NCI-H2081 treated with DMSO at 0.1 percent for 48 hours (cell line): ENCODE measurements around the gene TEX19.
"Not testable (repeated sequence)": the region's sequence is repeated elsewhere in the genome, so short reads cannot be mapped to it uniquely, and the experiment has no call there.

Experiments
- DNase-seq: peaks from one replicate; lab custom pipeline; 2025; lab: John Stamatoyannopoulos, UW

The TEX19 gene

DNA sequence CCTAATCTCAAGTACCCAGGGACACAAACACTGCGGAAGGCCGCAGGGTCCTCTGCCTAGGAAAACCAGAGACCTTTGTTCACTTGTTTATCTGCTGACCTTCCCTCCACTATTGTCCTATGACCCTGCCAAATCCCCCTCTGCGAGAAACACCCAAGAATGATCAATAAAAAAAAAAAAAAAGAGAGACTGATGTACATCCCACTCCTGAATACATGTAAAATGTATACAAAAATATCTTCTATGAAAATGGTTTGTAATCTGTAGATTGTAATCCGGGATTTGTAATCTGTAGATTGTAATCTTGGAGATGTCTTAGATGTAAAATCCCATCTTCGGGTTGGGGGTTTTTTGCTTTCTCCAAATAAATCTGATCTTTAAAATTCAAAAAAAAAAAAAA is 18.2 kb downstream of the TEX19 start:
- not testable (repeated sequence) for DNase-seq

DNA sequence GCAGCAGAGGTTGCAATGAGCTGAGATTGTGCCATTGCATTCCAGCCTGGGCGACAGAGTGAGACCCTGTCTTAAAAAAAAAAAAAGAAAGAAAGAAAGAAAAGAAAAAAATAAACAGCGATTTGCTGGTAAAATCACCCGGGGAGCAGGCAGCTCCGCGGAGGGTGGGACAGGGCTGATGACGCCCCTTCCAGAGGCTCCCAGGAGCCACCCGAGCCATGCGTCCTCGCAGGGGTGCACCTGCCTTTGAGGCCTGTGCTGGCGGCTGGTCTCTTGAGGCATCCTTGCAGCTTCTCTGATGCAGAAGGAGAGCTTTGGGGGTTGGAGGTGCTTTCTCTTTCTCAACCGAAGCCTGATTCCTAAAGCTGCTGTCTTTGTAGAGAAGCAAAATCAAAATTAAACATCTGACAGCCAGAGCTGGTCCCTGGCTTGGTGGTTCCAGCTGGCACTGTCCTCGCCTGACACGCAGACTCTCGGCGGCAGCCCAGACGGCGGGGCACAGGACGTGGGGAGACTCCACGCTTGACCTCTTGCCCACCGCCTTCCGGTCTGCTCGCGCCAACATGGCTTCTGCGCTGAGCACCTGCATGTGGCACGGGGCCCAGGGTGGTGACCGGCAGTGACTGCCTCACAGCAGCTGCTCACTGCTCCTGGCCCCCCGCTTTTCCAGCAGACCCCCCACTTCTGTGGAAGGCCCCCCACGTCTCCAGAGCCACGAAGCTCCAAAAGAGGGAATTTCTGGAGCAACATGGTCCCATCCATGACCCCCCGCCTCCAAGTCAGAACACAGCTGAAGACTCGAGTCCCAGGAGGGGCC is 19.1 kb downstream of the TEX19 start:
- no peak for DNase-seq

DNA sequence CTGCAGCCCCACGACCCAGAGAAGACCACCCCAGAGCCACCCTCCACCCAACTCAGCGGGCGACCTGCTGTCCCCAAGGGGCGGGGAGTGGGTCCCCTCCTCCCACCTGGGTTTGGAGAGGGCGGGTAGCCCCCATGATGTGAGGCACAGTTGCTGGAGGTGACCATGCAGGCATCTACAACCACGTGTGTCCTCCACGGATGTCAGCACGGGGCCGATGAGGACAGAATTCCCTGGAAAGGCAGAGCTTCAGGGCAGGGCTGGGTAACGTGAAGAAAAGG is 19.6 kb downstream of the TEX19 start:
- DNase-seq = no peak

DNA sequence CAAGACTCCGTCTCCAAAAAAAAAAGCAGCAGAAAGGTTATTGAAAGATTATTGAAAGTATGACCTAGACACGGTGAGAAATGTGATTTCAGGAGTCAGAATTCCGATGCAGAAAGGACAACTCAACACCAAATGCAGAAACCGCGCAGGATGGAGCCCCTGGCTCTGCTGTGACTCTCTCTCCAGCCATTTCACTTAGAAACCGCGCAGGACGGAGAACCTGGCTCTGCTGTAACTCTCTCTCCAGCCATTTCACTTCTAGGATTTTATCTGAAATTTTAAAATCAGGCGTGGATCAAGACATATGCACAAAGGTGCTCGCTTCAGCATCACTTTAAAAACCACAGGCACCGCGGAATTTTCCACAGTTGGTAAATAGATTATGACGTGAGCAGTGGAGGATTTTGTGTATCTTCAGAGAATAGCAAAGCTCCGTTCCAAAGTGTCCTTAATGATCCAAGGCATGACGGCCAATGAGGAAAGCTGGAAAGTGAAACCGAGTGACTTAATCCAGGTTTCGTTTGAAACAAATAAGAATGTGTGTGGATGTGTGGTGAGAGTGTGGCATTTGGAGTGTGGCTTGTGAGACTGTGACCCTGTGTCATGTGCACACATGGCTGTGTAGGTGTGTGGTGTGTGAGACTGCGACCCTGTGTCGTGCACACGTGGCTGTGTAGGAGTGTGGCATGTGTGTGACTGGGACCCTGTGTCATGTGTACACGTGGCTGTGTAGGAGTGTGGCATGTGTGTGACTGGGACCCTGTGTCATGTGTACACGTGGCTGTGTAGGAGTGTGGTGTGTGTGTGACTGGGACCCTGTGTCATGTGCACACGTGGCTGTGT is 22.0 kb downstream of the TEX19 start:
- no peak for DNase-seq

DNA sequence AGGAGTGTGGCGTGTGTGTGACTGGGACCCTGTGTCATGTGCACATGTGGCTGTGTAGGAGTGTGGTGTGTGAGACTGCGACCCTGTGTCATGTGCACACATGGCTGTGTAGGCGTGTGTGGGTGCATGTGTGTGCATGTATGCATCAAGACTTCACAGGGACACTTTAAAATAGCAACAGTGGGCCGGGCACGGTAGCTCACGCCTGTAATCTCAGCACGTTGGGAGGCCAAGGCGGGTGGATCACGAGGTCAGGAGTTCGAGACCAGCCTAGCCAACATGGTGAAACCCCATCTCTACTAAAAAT is 22.6 kb downstream of the TEX19 start:
- not testable (repeated sequence) for DNase-seq

DNA sequence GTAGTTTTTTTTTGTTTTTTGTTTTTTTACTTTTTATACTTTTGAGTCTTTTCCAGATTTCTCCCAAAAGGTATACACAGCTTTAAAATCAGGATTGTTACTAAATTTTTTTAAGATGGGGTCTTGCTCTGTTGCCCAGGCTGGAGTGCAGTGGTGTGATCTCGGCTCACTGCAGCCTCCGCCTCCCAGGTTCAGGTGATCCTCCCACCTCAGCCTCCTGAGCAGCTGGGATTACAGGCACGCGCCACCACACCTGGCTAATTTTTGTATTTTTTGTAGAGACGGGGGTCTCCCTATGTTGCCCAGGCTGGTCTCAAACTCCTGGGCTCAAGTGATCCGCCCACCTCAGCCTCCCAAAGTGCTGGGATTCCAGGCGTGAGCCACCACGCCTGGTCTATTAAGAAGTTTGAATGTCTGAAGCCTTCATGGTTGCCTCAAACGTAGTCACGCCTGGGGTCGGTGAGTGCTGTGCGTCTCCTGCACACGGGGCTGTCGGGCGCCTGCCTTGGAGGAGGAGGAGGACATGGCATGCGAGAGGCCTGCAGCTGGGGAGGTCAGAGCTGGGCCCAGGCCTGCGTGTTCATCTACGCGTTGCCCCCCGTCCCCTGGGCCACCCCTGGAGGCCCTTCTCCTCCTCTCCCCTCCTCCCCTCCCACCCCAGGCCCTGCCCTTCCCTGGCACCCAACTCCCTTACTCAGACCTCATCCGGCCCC is 23.3 kb downstream of the TEX19 start:
- not testable (repeated sequence) for DNase-seq

DNA sequence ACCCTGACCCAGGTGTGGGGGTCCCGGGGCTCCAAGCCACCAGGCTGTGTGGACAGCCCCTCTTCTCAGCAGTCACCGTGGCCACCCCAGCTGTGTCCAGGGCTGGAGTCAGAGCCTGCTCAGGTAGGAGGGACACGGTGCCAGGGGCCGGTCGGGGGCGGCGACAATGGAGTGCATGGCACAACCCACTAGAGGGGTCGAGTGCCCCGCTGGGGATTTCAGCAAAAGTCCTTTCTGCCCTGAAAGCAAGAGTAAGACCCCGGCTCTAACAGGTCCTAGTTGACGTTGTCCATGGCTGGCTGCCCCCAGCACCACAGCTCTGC is 23.8 kb downstream of the TEX19 start:
- DNase-seq = no peak

DNA sequence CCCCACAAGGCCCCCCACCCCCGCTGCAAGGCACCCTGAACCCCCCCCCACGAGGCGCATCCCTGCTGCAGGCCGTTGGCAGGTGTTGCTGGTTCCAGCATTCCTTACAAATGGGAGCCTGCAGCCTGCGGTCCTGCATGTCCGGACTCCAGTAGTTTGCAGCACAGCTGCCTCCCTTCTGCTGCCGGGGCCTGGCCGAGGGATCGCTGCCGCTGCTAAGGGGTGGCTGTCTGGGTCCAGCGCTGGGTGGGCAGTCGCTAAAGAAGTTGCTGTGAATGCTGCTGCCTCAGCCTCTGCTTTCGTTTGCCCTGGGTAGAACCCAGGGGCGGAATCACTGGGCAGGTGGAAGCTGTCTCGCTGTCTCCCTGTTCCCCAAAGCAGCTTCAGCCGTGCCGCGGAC is 24.4 kb downstream of the TEX19 start:
- no peak for DNase-seq

DNA sequence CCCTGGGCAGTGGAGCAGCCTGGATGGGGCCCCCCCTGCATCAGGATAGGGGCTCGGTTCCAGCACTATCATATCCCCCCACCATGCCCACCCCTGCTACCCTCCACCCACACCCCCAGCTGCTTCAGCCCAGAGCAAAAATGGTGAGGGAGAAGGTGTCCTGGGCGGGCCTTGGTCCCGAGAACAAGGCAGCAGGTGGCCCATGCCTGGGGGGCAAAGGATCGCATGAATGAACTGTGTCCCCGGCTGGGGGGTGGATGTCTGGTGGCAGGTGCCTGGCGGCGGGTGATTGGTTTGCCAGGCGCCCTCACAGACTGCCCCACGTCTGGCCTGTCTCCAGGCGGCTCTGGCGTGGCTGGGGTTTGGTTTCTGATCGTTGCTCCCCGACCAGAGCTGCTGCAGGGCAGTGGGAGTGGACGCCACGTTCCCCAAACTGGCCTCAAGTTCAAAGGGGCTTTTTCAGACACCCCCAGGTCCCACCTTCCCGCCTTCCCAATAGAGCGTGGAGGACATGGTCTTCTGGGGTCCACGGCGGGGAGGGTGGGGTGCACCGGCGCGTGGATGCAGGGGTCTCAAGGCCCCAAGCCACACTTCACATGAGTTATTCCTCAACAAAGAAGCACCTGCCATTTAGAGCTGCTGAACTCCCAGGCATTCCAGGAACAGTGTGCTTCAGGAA is 25.1 kb downstream of the TEX19 start:
- DNase-seq = no peak

DNA sequence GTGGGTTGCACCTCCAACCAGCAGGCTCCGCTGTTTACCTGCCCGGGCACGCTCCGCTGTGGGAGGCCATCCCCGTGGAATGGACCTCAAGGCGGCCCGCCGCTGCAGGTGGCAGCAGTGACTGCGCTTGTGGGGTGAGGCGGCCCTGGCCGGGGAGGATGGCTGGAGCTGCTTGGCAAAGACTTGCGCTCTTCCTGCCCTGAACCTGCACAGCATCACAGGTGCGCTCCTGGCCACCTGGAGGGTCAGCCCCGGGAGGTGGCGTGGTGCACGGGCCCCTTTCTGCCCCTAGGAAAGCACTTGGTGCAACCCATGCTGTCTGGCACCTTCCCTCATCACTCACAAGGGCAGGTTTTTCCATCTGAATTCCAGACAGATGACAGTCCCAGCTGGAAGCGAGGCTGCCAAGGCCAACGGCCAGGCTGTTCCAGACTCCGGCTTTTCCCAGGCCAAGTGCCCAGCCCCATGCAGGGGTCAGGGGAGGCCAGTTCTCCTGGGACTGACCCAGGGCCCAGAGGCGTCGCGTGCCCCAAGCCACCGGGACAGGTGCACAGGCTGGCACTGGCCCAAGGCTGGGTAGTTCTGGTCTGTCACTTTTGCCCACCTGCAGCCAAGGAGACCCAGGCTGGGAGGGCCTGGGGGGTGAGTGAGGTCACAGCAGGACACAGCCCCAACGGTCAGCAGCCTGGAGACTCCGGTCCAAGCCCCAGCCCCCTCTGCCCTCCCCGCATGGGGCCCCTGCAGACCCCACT is 25.9 kb downstream of the TEX19 start:
- peak; percentile 57 for DNase-seq

DNA sequence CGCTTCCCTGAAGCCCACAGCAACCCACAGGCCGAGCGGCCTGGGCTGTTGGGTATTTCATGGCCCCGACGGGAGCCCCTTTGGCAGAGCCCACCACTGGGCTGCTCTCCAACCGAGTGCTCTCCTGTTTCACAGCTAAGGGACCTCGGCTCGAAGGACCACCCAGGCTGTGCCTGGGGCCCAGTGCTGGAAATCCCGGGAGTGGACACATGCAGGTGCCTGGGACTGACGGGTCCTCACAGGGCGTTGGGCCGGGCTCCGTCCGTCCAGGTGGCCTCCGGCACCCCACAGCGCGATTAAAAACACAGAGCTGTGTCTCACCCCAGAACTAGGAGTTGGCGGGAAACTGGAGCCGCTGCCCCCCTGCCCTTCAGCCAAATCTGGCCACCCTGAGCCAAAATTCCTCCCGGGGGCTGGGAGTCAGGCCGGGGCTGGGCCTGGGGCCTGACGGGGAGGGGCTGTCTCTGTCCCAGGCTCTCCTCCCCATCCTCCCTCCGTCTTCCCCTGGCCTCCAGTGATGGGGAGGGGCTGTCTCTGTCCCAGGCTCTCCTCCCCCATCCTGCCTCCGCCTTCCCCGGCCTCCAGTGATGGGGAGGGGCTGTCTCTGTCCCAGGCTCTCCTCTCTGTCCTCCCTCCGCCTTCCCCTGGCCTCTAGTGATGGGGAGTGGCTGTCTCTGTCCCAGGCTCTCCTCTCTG is 26.7 kb downstream of the TEX19 start:
- DNase-seq = no peak

DNA sequence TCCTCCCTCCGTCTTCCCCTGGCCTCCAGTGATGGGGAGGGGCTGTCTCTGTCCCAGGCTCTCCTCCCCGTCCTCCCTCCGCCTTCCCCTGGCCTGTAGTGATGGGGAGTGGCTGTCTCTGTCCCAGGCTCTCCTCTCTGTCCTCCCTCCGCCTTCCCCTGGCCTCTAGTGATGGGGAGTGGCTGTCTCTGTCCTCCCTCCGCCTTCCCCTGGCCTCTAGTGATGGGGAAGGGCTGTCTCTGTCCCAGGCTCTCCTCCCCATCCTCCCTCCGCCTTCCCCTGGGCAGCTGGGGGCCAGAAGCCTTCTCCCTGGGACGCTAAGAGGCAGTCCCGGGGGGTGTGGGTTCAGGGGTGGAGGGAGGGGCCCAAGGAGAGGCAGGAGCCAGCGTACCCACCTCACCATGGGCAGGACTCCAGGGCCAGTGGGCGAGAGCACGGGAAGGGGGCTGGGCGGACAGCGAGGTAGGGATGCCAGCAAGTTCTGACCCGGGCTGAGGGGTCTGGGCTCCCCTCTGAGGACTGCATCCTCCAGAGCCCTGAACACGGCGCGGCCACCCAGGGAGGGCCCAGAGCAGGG is 27.3 kb downstream of the TEX19 start:
- no peak for DNase-seq

DNA sequence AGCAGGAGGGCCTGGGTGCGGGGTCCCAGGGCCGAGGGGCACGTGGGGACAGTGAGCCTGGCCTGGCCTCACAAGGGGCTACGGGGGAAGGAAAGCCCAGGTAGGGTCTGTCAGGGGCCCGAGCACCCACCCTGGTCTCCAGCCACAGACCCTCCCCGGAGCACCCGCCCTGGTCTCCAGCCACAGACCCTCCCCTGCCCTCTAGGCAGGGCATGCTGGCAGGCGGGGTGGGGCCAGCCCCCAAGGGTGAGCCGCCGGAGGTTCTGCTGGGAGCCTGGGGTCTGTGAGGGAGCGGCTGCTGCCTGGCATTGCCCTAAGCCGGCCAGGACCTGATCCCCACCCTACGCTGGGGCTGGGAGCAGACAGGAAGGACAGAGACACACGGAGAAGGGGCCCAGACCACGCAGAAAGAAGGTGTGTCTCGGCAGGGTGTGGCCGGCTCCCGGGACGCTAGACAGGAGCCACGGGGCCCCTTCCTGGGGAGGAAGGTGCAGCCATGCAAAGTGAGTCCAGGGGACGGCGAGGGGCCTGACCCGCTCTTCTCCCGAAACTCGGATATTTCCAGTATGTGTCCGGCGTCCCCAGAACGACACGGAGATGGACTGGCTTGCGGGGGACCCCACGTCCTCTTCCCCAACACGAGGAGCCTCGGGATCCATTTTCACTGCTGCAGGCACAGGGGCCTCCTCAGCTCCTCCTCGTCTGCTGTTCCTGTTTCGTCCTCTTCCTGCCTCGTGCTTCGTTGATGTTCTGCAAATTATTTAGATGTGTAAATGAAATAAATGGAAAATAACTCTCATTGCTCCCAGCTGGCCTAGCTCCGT is 28.0 kb downstream of the TEX19 start:
- DNase-seq = no peak

DNA sequence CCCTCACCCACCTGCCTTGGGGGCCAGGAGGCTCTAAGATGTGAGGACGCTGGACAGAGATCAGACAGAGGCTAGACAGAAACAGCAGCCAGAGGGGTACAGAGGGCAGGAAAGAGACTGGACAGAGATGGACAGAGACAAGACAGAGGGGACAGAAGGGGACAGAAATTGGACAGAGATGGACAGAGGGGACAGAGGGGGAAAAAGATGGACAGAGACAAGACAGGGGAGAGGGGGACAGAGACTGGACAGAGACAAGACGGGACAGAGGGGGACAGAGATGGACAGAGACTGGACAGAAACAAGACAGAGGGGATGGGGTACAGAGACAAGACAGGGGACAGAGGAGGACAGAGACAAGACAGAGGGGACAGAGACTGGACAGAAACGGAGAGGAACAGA is 28.7 kb downstream of the TEX19 start:
- DNase-seq = no peak

DNA sequence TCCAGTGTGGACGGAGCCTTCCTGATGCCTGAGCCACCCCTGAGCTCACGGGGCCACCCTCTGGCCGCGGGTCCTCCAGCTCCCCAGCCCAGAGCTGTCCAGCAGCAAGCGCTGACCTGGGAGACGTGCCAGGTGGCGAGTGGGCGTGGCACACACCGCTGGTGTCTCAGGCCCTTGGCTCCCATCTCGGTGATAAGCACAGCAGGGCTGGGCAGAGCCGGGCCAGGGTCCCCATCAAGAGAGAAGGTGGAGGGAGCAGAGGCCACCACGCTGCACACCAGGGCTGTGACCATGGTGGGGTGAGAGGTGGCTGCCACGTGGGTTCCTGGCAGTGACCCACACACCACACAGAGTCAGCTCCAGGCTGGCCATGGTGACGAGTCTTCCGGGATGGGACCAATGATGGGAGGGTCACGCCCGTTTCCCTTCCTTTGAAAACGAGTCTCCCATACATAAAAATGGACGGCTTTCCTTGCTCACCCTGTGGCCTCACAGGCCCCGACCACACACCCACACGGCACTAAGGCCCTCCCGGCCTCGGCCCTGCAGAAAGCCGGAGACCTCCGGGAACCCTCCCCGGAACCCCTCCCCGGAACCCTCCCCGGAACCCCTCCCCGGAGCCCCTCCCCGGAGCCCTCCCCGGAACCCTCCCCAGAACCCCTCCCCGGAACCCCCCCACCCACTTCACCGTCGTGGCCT is 29.3 kb downstream of the TEX19 start:
- DNase-seq = no peak

DNA sequence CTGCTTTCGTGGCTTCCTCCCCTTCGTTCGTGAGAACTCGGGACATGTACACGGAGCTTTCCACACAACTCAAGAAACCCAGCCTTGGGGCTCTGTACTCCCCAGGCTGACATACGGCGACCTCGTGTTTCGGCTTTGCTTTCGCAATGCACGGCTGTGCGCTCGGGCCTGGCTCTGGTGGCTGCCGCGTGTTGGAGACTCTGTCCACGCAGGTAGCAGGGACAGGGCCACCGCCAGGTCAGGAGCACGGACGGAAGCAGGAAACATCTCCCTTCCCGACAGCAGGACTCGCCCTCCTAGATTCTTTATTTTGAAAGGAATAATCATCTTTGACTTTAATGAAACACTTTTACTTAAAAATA is 29.9 kb downstream of the TEX19 start:
- no peak for DNase-seq

DNA sequence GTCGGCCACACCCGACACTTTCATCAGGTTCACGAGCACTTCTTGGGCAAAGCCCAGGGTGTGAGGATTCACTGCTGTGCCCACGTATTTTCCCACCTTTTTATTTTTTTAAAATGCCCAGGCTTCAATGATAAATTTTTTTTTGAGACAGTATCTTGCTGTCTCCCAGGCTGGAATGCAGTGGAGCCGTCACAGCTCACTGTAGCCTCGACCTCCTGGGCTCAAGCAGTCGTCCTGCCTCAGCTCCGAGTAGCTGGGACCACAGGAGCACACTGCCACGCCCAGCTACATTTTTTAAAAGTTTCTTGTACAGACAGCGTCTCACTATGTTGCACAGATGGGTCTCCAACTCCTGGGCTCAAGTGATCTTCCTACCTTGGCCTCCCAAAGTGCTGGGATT is 30.3 kb downstream of the TEX19 start:
- DNase-seq = no peak

DNA sequence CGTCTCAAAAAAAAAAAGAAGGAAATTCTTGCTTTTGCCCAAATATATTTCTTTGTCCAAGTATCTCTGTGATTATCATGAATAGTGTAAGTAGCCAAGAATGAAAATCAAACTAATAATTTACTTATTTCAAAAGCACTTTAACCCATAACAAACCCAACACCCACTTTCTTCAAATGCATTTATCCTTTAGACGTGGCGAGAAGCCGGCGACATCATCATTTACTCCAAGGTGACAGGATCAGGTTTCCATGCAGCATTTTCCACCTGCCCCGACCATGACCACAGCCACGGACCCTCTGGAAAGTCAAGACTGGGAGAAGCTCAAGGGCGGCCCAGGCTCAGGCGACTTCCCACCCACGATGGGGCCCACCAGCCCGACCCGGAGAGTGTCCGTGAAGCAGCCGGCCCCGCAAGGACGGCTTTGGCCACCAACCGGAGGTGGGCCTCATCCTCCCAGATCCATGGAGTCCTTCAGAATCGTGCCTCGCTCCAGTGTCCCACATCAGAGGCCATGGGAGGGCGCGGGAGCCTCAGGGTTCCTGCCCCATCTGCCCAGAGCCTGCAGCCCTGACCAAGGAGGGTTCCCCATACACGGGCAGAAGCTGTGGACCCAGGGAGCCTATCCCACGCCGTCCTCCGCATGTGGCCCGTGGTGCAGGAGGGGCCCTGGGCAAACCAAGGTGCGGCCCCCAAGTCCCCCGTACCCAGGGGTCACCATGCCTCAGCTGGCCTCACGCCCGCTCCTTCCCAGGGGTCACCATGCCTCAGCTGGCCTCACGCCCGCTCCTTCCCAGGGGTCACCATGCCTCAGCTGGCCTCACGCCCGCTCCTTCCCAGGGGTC is 31.2 kb downstream of the TEX19 start:
- no peak for DNase-seq
